Duodenal mucosa (tissue), 2 donors: Measurements from ENCODE around the gene GAS2L3.

Experiments
- H3K27ac ChIP-seq: one replicate; pipeline ENCODE4 v1.7.0; 2013; ENCODE audit warnings: low read depth, low read length
- H3K27me3 ChIP-seq, 2 donors: one replicate each; pipeline ENCODE4 v1.7.0; 2013; ENCODE audit warnings: low read length in 2 of 2, control low read depth in 1 of 2; ENCODE audit not compliant: insufficient read depth in 2 of 2, control insufficient read depth in 1 of 2
- H3K36me3 ChIP-seq, 2 donors: one replicate each; pipeline ENCODE4 v1.7.0; 2013; ENCODE audit warnings: low read length in 2 of 2, control low read depth in 1 of 2; ENCODE audit not compliant: insufficient read depth in 2 of 2, control insufficient read depth in 1 of 2
- H3K4me1 ChIP-seq, 2 donors: one replicate each; pipeline ENCODE4 v1.7.0; 2013; ENCODE audit warnings: low read length in 2 of 2, control low read depth in 1 of 2; ENCODE audit not compliant: insufficient read depth in 2 of 2, control insufficient read depth in 1 of 2
- H3K4me3 ChIP-seq, 2 donors: one replicate each; pipeline ENCODE4 v1.7.0; 2013; ENCODE audit warnings: low read length in 2 of 2, low read depth in 1 of 2
- H3K9ac ChIP-seq, 2 donors: one replicate each; pipeline ENCODE4 v1.7.0; 2013; ENCODE audit warnings: low read length in 2 of 2, low read depth in 1 of 2
- H3K9me3 ChIP-seq, 2 donors: one replicate each; pipeline ENCODE4 v1.7.0; 2013; ENCODE audit warnings: low read length in 2 of 2, control low read depth in 1 of 2; ENCODE audit not compliant: control insufficient read depth in 1 of 2

The GAS2L3 gene

GRCh38 chr12:100652488-100652887 lies 79.0 kb downstream of the GAS2L3 start:
- H3K4me3 ChIP-seq: no peak overlapping the region

GRCh38 chr12:100656141-100656540 lies 82.7 kb downstream of the GAS2L3 start:
- H3K27ac ChIP-seq: no peak overlapping the region
- H3K36me3 ChIP-seq: no peaks in the 10 kb centered on the region
- peaks cover 0 to 4% of the 10 kb centered on the region in 2 donors for H3K9me3 ChIP-seq
- no peaks in the 10 kb centered on the region for H3K27me3 ChIP-seq
- no peak overlapping the region for H3K4me3 ChIP-seq
- H3K4me1 ChIP-seq: no peaks in the 10 kb centered on the region
- H3K9ac ChIP-seq: no peak overlapping the region

More at GRCh38 chr12:100652488-100652887, 79.0 kb downstream of the GAS2L3 start:
- H3K36me3 ChIP-seq: no peaks in the 10 kb centered on the region
- peaks cover 0 to 4% of the 10 kb centered on the region in 2 donors for H3K9me3 ChIP-seq
- H3K4me1 ChIP-seq: no peaks in the 10 kb centered on the region
- no peaks in the 10 kb centered on the region for H3K27me3 ChIP-seq
- H3K9ac ChIP-seq: no peak overlapping the region
- no peak overlapping the region for H3K27ac ChIP-seq

GRCh38 chr12:100656856-100657255 lies 83.4 kb downstream of the GAS2L3 start:
- H3K27ac ChIP-seq: no peak overlapping the region
- H3K36me3 ChIP-seq: no peaks in the 10 kb centered on the region
- H3K9me3 ChIP-seq: peaks cover 0 to 4% of the 10 kb centered on the region in 2 donors
- H3K9ac ChIP-seq: no peak overlapping the region
- H3K4me3 ChIP-seq: no peak overlapping the region
- no peaks in the 10 kb centered on the region for H3K27me3 ChIP-seq
- no peaks in the 10 kb centered on the region for H3K4me1 ChIP-seq

- H3K4me1 ChIP-seq: no peaks in the 10 kb centered on the region
- H3K27me3 ChIP-seq: no peaks in the 10 kb centered on the region
- H3K27ac ChIP-seq: no peak overlapping the region
- H3K4me3 ChIP-seq: no peak overlapping the region
- H3K9ac ChIP-seq: no peak overlapping the region
- H3K36me3 ChIP-seq: no peaks in the 10 kb centered on the region
- H3K9me3 ChIP-seq: peaks cover 0 to 4% of the 10 kb centered on the region in 2 donors
Measured at GRCh38 chr12:100661300-100661951, 87.9 kb downstream of the GAS2L3 start.

GRCh38 chr12:100666588-100666987 lies 93.1 kb downstream of the GAS2L3 start:
- H3K4me1 ChIP-seq: no peaks in the 10 kb centered on the region
- H3K9ac ChIP-seq: no peak overlapping the region
- no peaks in the 10 kb centered on the region for H3K36me3 ChIP-seq
- H3K27ac ChIP-seq: no peak overlapping the region
- no peaks in the 10 kb centered on the region for H3K27me3 ChIP-seq
- H3K4me3 ChIP-seq: no peak overlapping the region
- H3K9me3 ChIP-seq: no peaks in the 10 kb centered on the region

- Histone ChIP-seq H3K36me3 (no peaks in the 10 kb centered on the region), H3K27ac (no peak overlapping the region), H3K9me3 (no peaks in the 10 kb centered on the region), H3K4me3 (no peak overlapping the region), H3K9ac (no peak overlapping the region), H3K27me3 (no peaks in the 10 kb centered on the region), H3K4me1 (no peaks in the 10 kb centered on the region)
Measured at GRCh38 chr12:100668945-100669536, 95.6 kb downstream of the GAS2L3 start.

GRCh38 chr12:100669922-100670321 lies 96.4 kb downstream of the GAS2L3 start:
- Histone ChIP-seq H3K27me3 (no peaks in the 10 kb centered on the region), H3K9me3 (no peaks in the 10 kb centered on the region), H3K4me1 (no peaks in the 10 kb centered on the region), H3K36me3 (no peaks in the 10 kb centered on the region), H3K4me3 (no peak overlapping the region), H3K9ac (no peak overlapping the region), H3K27ac (no peak overlapping the region)

- Histone ChIP-seq H3K27ac (no peak overlapping the region), H3K9ac (no peak overlapping the region), H3K4me1 (no peaks in the 10 kb centered on the region), H3K27me3 (no peaks in the 10 kb centered on the region), H3K9me3 (no peaks in the 10 kb centered on the region), H3K36me3 (no peaks in the 10 kb centered on the region), H3K4me3 (no peak overlapping the region)
Measured at GRCh38 chr12:100671396-100672074, 98.1 kb downstream of the GAS2L3 start.

GRCh38 chr12:100672075-100672592 lies 98.7 kb downstream of the GAS2L3 start:
- no peaks in the 10 kb centered on the region for H3K36me3 ChIP-seq
- no peaks in the 10 kb centered on the region for H3K4me1 ChIP-seq
- no peaks in the 10 kb centered on the region for H3K9me3 ChIP-seq
- no peak overlapping the region for H3K27ac ChIP-seq
- no peaks in the 10 kb centered on the region for H3K27me3 ChIP-seq
- H3K9ac ChIP-seq: no peak overlapping the region
- no peak overlapping the region for H3K4me3 ChIP-seq
